K562 (cell line): ENCODE measurements around the gene SERF2. TPM values are rescaled to one million over a fixed set of nuclear protein-coding genes. Genes with fewer than 3 reads are reported as not detected.

ENCODE experiments used
- CUX1 ChIP-seq: fragments of 200-800 bp; sonication (Bioruptor generic); IDR thresholded peaks from 2 replicates; pipeline ENCODE4 v1.6.1; 2016; ENCODE audit warnings: missing genetic modification characterization, missing compliant biosample characterization
- GATAD2A ChIP-seq: fragments of 450-650 bp; IDR thresholded peaks from 2 replicates; pipeline ENCODE4 v1.6.1; 2017
- HEY1 ChIP-seq: fragments of 250-450 bp; sonication (Bioruptor Pico); IDR thresholded peaks from 2 replicates; pipeline ENCODE4 v1.5.0; 2020; ENCODE audit warnings: mild to moderate bottlenecking, moderate library complexity, borderline replicate concordance
- HIVEP1 ChIP-seq: fragments of 250-450 bp; sonication (Bioruptor Pico); IDR thresholded peaks from 2 replicates; pipeline ENCODE4 v1.4.0; 2020; ENCODE audit warnings: mild to moderate bottlenecking
- KDM5B ChIP-seq: fragments of 200-600 bp; sonication (generic); IDR thresholded peaks from 2 replicates; pipeline ENCODE4 v1.6.1; 2012; ENCODE audit warnings: low read depth, mild to moderate bottlenecking, moderate library complexity, low read length, control low read depth, inconsistent platforms; ENCODE audit not compliant: insufficient replicate concordance
- NR3C1 ChIP-seq: sonication (generic); formaldehyde crosslinking; IDR thresholded peaks from 2 replicates; pipeline ENCODE4 v1.8.1; 2022; ENCODE audit warnings: missing genetic modification reagents
- PCBP1 ChIP-seq: fragments of 200-400 bp; formaldehyde crosslinking; IDR thresholded peaks from 2 replicates; pipeline ENCODE4 v1.6.1; 2018; ENCODE audit warnings: mild to moderate bottlenecking, low read depth, low read length; ENCODE audit not compliant: poor library complexity, severe bottlenecking
- PHTF2 ChIP-seq: fragments of 250-450 bp; sonication (Bioruptor Pico); IDR thresholded peaks from 2 replicates; pipeline ENCODE4 v1.5.0; 2021; ENCODE audit warnings: mild to moderate bottlenecking
- PPARD ChIP-seq: fragments of 250-450 bp; sonication (Bioruptor Pico); IDR thresholded peaks from 2 replicates; pipeline ENCODE4 v1.8.0; 2022; ENCODE audit warnings: inconsistent platforms, mild to moderate bottlenecking, moderate library complexity
- TBP ChIP-seq: optimal IDR thresholded peaks from 2 replicates; pipeline ENCODE3; 2011; ENCODE audit warnings: low read depth, low read length, improper control_type of control experiment
- ZFP30 ChIP-seq: fragments of 250-450 bp; sonication (Bioruptor Pico); IDR thresholded peaks from 2 replicates; pipeline ENCODE4 v1.8.0; 2022; ENCODE audit warnings: moderate library complexity, mild to moderate bottlenecking, inconsistent platforms, borderline replicate concordance
- ZNF318 ChIP-seq, 2 experiments: fragments of 450-650 bp; IDR thresholded peaks; 2 replicates each; pipeline ENCODE4 v1.6.1; 2016; ENCODE audit warnings: mild to moderate bottlenecking in 2 of 2, borderline replicate concordance in 1 of 2, low read depth in 1 of 2, moderate library complexity in 1 of 2
- ZNF76 ChIP-seq: fragments of 250-450 bp; sonication (Bioruptor Pico); IDR thresholded peaks from 2 replicates; pipeline ENCODE4 v1.4.0; 2020; ENCODE audit warnings: mild to moderate bottlenecking, moderate library complexity, borderline replicate concordance
- polyA plus RNA-seq, 8 experiments: library from polyadenylated mRNA; depleted of rRNA in 4 of 8; stranded (reverse) in 5 of 8; unstranded in 3 of 8; fragments of >200 nt; fragmentation: Nextera tagmentation in 2 of 8; fragmentation: Illumina TruSeq in 1 of 8; extraction: Ambion mirVana in 2 of 8; extraction: Trizol in 1 of 8; gene quantifications; 2 replicates each; pipeline versions ENCODE4 v1.2.1 to v1.2.3, GENCODE V29; 2011 to 2014; ENCODE audit warnings: inconsistent platforms in 1 of 8, missing spikeins in 1 of 8
- total RNA-seq, 7 experiments: library from RNA; depleted of rRNA in 6 of 7; stranded (reverse); fragments of >200 nt in 6 of 7; fragmentation: Illumina TruSeq in 2 of 7; extraction: Trizol in 2 of 7; gene quantifications; 2 replicates each; pipeline versions ENCODE4 v1.2.1 to v1.2.3, GENCODE V29; 2011 to 2021; ENCODE audit warnings: low replicate concordance in 1 of 7

Gene SERF2
- total and polyA plus RNA-seq, 9 of the 15 experiments (the other 6 are each of a cell fraction or from before 2014, with no cell fraction given) = 497 to 3,360 (median 867) TPM

GRCh38 chr15:43824302-43825246, 32.5 kb downstream of the SERF2 start, which contains the start of gene MFAP1 (continued):
- peak; percentile 94 for TF ChIP-seq TBP
- no peak for TF ChIP-seq HEY1 (CRISPR knock-in tag)
- no peak for TF ChIP-seq PHTF2 (CRISPR knock-in tag)
- TF ChIP-seq ZNF318 (IDR thresholded peaks at IDR 0.05; ENCODE audit: borderline replicate concordance in 1 of 2, low read depth in 1 of 2) = peak in 1 of 2 experiments; percentile 47; a peak in 1 of 4 replicates
- no peak for TF ChIP-seq GATAD2A
- TF ChIP-seq PCBP1 = no peak
- TF ChIP-seq CUX1 (CRISPR knock-in tag) = no peak; the same call in 1 of the 2 replicates
- TF ChIP-seq KDM5B = peak; percentile 93
- TF ChIP-seq HIVEP1 (CRISPR knock-in tag) = no peak
- no peak for TF ChIP-seq ZFP30 (CRISPR knock-in tag)
- peak; percentile 98 for TF ChIP-seq ZNF76 (CRISPR knock-in tag)
- no peak for TF ChIP-seq NR3C1 (CRISPR knock-in tag)
- no peak for TF ChIP-seq PPARD (CRISPR knock-in tag)
